PC-9 (cell line): ENCODE results near the gene MAEA. TPM values are rescaled to one million over a fixed set of nuclear protein-coding genes. Genes with fewer than 3 reads are reported as not detected.
"Not testable (repeated sequence)": the region's sequence is repeated elsewhere in the genome, so short reads cannot be mapped to it uniquely, and the experiment has no call there.

Experiments used
- BruUV-seq: library from RNA; stranded (reverse); fragments of 400-500 nt; replicated peaks from 2 replicates; lab custom pipeline; 2021; lab: Mats Ljungman, UMichigan
- CTCF ChIA-PET: fragments of 300-600 bp; sonication (Branson Sonifier 250); formaldehyde crosslinking; loops from one replicate; lab custom pipeline; 2022; ENCODE audit warnings: antibody characterized with exemption; lab: Charles Lee
- POLR2A ChIA-PET: fragments of 300-600 bp; sonication (Branson Sonifier 250); formaldehyde crosslinking; loops from one replicate; lab custom pipeline; 2022; ENCODE audit warnings: antibody characterized with exemption; ENCODE audit not compliant: unreplicated experiment; lab: Charles Lee
- DNase-seq, 2 experiments: peaks; one replicate each; pipeline versions ENCODE4 v3.0.0 to v3.0.0-alpha.2; 2015 to 2022; ENCODE audit warnings: mixed read lengths in 1 of 2
- H2AFZ ChIP-seq: fragments of 200-600 bp; sonication (generic); 2 replicates; pipeline ENCODE4 v1.8.1; 2017; ENCODE audit warnings: antibody characterized with exemption
- H3F3A ChIP-seq: fragments of 200-600 bp; sonication (generic); 2 replicates; pipeline ENCODE4 v1.8.1; 2017; ENCODE audit warnings: antibody characterized with exemption, mild to moderate bottlenecking, low read depth; ENCODE audit not compliant: insufficient read depth
- H3K27ac ChIP-seq: fragments of 200-600 bp; sonication (generic); 2 replicates; pipeline ENCODE4 v1.6.1; 2016; ENCODE audit warnings: mixed run types
- H3K27me3 ChIP-seq: fragments of 200-600 bp; sonication (generic); 2 replicates; pipeline ENCODE4 v1.6.1; 2016; ENCODE audit warnings: low read depth, mixed run types; ENCODE audit not compliant: insufficient read depth
- H3K36me3 ChIP-seq: fragments of 200-600 bp; sonication (generic); 2 replicates; pipeline ENCODE4 v1.6.1; 2016; ENCODE audit warnings: low read depth, mixed run types
- H3K4me1 ChIP-seq: fragments of 200-600 bp; sonication (generic); replicated peaks from 2 replicates; pipeline ENCODE4 v1.6.1; 2016; ENCODE audit warnings: mixed run types; ENCODE audit not compliant: insufficient read depth
- H3K4me2 ChIP-seq: fragments of 200-600 bp; sonication (generic); 2 replicates; pipeline ENCODE4 v1.6.1; 2017; ENCODE audit warnings: mixed run types
- H3K4me3 ChIP-seq: fragments of 200-600 bp; sonication (generic); 2 replicates; pipeline ENCODE4 v1.6.1; 2016; ENCODE audit warnings: mixed run types
- H3K79me2 ChIP-seq: fragments of 200-600 bp; sonication (generic); 2 replicates; pipeline ENCODE4 v1.6.1; 2017; ENCODE audit warnings: low read depth, mixed run types
- H3K9me2 ChIP-seq: fragments of 200-600 bp; sonication (generic); 2 replicates; pipeline ENCODE4 v1.8.1; 2017; ENCODE audit warnings: mild to moderate bottlenecking; ENCODE audit not compliant: insufficient read depth
- H3K9me3 ChIP-seq: fragments of 200-600 bp; sonication (generic); 2 replicates; pipeline ENCODE4 v1.8.1; 2016; ENCODE audit warnings: low read depth; ENCODE audit not compliant: insufficient read depth
- H4K20me1 ChIP-seq: fragments of 200-600 bp; sonication (generic); 2 replicates; pipeline ENCODE4 v1.8.1; 2017; ENCODE audit not compliant: insufficient read depth
- EZH2 ChIP-seq: fragments of 200-600 bp; sonication (generic); IDR thresholded peaks from 2 replicates; pipeline ENCODE4 v1.8.0; 2017; ENCODE audit warnings: antibody characterized with exemption, low read depth
- intact Hi-C: fragments of 100-400 bp; cut with micrococcal nuclease; formaldehyde crosslinking; loops from one replicate; pipeline ENCODE4 v1.10.0; 2022; ENCODE audit not compliant: unreplicated experiment
- total RNA-seq: library from RNA; stranded (reverse); gene quantifications from 2 replicates; pipeline ENCODE4 v1.2.3, GENCODE V29; 2021
- TF ChIP-seq, protein P1 (sequence below): fragments of 200-600 bp; sonication (generic); conservative IDR thresholded peaks from 2 replicates; pipeline ENCODE4 v1.6.1; 2017; ENCODE audit warnings: mixed run types, antibody characterized with exemption, mild to moderate bottlenecking, moderate library complexity

Gene MAEA
- total RNA-seq, 1 experiment from 2014 or later = 79.4 TPM

- H3K79me2 ChIP-seq = 0 out of 2 replicates have a peak, but pooled peaks cover 2% of the 10 kb centered on the region
- CTCF ChIA-PET = no interaction called here
Measured at GRCh38 chr4:1323635-1324442, 34.1 kb downstream of the MAEA start.

DNA sequence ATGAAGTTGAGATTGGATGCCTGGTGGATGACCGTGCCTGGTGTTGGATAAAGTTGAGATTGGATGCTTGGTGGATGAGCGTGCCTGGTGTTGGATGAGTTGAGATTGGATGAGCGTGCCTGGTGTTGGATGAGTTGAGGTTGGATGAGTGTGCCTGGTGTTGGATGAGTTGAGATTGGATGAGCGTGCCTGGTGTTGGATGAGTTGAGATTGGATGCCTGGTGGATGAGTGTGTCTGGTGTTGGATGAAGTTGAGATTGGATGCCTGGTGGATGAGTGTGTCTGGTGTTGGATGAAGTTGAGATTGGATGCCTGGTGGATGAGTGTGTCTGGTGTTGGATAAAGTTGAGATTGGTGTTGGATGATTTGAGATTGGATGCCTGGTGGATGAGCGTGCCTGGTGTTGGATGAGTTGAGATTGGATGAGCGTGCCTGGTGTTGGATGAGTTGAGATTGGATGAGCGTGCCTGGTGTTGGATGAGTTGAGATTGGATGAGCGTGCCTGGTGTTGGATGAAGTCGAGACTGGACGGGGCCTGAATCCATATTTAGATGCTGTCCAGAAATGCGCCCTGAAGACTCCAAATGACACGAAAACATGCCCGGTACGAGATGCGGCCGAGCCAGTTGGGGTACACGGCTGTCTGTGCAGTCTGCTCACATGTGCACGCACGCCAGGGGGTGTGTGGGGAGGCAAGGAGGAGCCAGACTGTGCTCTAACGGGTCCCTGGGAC, 34.9 kb downstream of the MAEA start:
- POLR2A ChIA-PET, H3K9me2 ChIP-seq, H3K79me2 ChIP-seq, H3K27me3 ChIP-seq, H3K9me3 ChIP-seq, H3K36me3 ChIP-seq, BruUV-seq, CTCF ChIA-PET, H2AFZ ChIP-seq, H3K4me3 ChIP-seq, H4K20me1 ChIP-seq, H3K4me2 ChIP-seq, DNase-seq: not testable (repeated sequence)
- peaks cover 48% of the 10 kb centered on the region for H3F3A ChIP-seq
- peak overlapping the region; percentile 39; the same call in 1 of the 2 replicates for H3K27ac ChIP-seq
- intact Hi-C loops = loop anchor here (5.0 kb wide), 1 partner anchor 37 kb away; the partner anchor contains the start of gene MAEA
- H3K4me1 ChIP-seq = peaks cover 29% of the 10 kb centered on the region

More at GRCh38 chr4:1323635-1324442, 34.1 kb downstream of the MAEA start:
- Histone ChIP-seq H3K27ac (peak overlapping the region; percentile 36), H3K36me3 (peaks cover 6% of the 10 kb centered on the region; the same call in 1 of the 2 replicates), H3K9me2 (no peaks in the 10 kb centered on the region), H3K9me3 (no peaks in the 10 kb centered on the region), H3K4me3 (no peak overlapping the region), H3K27me3 (no peaks in the 10 kb centered on the region), H2AFZ (no peak overlapping the region), H3F3A (peaks cover 41% of the 10 kb centered on the region), H4K20me1 (no peaks in the 10 kb centered on the region), H3K4me2 (no peak overlapping the region), H3K4me1 (peaks cover 21% of the 10 kb centered on the region)
- intact Hi-C loops = no loop called here
- TF ChIP-seq, protein P1, sequence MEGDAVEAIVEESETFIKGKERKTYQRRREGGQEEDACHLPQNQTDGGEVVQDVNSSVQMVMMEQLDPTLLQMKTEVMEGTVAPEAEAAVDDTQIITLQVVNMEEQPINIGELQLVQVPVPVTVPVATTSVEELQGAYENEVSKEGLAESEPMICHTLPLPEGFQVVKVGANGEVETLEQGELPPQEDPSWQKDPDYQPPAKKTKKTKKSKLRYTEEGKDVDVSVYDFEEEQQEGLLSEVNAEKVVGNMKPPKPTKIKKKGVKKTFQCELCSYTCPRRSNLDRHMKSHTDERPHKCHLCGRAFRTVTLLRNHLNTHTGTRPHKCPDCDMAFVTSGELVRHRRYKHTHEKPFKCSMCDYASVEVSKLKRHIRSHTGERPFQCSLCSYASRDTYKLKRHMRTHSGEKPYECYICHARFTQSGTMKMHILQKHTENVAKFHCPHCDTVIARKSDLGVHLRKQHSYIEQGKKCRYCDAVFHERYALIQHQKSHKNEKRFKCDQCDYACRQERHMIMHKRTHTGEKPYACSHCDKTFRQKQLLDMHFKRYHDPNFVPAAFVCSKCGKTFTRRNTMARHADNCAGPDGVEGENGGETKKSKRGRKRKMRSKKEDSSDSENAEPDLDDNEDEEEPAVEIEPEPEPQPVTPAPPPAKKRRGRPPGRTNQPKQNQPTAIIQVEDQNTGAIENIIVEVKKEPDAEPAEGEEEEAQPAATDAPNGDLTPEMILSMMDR = no peak
- TF ChIP-seq EZH2 = no peak
- peak; percentile 51 to 92 for DNase-seq
- POLR2A ChIA-PET = no interaction called here
- BruUV-seq = TSS peak; percentile 36

DNA sequence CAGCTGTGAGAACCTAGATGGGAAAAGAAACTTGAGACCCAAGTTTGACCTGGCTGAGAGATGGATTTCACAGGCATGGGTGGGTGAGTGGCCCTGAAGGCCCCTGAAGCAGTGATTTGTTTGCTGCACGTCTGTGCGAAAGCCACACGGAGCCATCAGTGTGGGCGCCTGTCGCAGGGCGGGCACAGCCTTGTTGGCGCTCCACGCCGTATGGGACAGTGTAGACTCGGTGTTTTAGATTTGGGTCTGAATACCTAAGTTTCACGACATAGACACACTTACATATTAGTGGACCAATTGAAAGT, 35.4 kb downstream of the MAEA start:
- H4K20me1 ChIP-seq = no peaks in the 10 kb centered on the region
- no TSS peak for BruUV-seq
- CTCF ChIA-PET = no interaction called here
- H3K27me3 ChIP-seq = no peaks in the 10 kb centered on the region
- POLR2A ChIA-PET = no interaction called here
- intact Hi-C loops = loop anchor here (5.0 kb wide), 1 partner anchor 38 kb away; the partner anchor contains the start of gene MAEA
- H3K4me1 ChIP-seq = peaks cover 32% of the 10 kb centered on the region
- DNase-seq = no peak
- TF ChIP-seq, protein P1 = no peak
- TF ChIP-seq EZH2 = no peak
- peaks cover 6% of the 10 kb centered on the region; the same call in 1 of the 2 replicates for H3K36me3 ChIP-seq
- H3K9me2 ChIP-seq = no peaks in the 10 kb centered on the region
- 0 out of 2 replicates have a peak, but pooled peaks cover 2% of the 10 kb centered on the region for H3K79me2 ChIP-seq
- no peak overlapping the region for H3K4me3 ChIP-seq
- H3K27ac ChIP-seq = peak overlapping the region; percentile 39; the same call in 1 of the 2 replicates
- peaks cover 54% of the 10 kb centered on the region for H3F3A ChIP-seq
- H3K9me3 ChIP-seq = no peaks in the 10 kb centered on the region
- H2AFZ ChIP-seq = no peak overlapping the region
- H3K4me2 ChIP-seq = no peak overlapping the region
